Muscle of arm (tissue), 12 donors: ENCODE data around the gene RAD51B. TPM values are rescaled to one million over a fixed set of nuclear protein-coding genes. Genes with fewer than 3 reads are reported as not detected.
A peak's percentile ranks its signal among the peaks of the same experiment; 100 is the strongest.

Experiments used
- DNase-seq: peaks from one replicate; pipeline ENCODE4 v3.0.0-alpha.2; 2013
- polyA plus RNA-seq, 12 donors: library from polyadenylated mRNA; unstranded; fragments of 120-200 nt; gene quantifications; one replicate each; pipeline ENCODE4 v1.2.1, GENCODE V29; 2013; ENCODE audit not compliant: insufficient read length in 12 of 12

Gene RAD51B
- polyA plus RNA-seq, 12 donors: 6.3 to 13.1 (median 9.7) TPM; not detected in 2

DNA sequence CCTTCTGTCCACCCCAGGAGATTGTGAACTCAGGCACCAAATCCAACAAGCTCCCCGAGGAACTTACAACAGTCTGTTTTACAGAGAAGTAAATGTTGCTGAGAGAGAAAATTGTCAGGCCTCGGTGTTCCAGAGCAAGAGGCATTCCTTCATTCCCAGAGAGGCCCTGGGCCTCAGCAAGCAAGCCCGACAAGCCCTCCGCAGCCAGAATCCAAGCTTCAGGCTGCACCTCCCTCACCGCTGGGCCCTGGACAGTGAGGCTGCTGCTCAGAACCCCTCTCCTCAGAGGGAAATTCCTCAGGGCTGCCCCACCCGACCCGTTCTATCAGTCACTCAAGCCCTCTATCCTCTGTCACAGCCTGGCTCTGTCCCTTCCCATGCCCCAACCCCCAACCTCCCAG lies 916.9 kb downstream of the RAD51B start:
- peak; percentile 80 for DNase-seq

DNA sequence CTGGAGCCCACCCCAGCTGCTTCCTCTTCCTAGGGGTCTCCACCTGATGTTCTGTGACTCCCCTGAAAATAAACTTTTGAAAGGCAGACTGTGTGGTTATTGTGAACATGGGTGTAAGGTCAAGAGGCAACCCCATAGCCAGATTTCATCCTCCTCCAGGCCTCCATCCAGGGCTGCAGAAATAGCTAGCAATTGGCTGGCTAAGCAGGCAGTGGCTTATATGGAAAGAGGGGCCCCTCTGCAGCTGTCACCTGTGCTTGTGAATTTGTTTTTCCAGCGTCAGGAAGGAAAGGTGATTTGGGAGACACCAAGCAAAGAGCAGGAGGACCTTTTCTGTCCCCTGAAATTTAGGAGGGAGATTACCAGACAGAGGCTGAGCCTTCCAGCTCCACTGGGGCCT lies 917.5 kb downstream of the RAD51B start:
- no peak for DNase-seq

DNA sequence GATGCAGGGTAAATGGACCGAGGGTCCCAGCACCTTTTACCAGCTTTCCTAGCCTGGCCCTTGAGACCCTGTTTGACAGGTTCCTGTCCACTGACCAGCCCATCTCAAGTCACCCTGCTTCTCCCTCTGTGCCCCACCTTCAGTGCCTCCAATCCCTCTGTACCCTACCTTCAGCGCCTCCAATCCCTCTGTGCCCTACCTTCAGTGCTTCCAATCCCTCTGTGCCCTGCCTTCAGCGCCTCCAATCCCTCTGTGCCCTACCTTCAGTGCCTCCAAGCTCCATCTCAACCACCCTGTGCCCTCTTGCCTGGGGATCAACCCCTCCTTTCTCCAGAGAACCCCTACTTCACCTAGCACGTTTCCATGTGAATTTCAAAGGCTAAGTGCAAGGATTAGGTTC lies 919.0 kb downstream of the RAD51B start:
- DNase-seq: no peak

DNA sequence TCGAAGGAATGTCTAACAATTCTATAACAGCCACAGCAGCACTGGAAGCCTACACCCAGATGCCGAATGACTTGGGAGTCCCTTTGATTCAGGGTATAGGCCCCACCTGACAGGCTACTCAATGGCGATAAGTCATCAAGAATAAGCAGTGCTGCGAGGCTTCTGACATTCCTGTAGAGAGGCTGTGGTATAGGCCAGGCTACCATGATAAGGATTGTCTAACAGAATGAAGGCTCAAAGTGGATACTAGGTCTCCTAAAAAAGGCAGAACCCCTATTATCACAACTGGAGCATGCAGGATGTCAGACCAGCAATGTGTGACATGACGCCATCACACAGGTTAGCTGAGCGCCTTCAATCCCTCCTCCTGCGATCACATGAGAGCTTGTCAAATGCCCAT lies 920.1 kb downstream of the RAD51B start:
- DNase-seq: no peak

DNA sequence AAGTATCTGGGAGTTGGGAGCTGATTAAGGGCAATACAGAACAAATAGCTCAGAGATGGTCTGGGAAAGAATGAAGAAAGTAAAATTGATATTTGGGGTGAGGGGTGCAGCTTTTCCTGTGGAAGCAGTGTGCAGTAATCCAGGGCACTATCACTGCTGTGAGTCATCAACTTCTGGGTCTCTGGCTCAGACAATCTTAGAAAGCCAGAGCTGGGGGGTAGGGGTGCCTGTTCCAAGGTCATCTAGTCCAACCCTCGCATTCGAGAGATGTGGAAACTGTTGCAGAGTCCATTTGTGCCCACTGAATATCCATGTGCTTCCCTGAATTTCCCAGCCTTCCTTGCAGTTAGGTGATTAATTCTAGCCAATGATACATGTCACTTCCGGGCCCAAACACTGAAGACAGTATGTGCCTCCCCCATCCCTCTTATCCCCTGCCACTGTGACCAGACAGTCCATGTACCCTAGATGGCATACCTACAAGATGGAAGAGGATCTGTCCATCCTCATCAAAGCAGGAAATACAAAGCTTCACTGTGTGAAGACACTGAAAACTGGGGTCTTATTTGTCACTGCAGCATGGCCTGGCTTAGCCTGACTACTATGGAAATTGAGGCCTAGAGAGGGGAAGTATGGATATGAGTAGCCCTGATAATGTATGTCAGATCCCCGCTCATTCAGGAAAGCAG lies 921.4 kb downstream of the RAD51B start:
- no peak for DNase-seq

DNA sequence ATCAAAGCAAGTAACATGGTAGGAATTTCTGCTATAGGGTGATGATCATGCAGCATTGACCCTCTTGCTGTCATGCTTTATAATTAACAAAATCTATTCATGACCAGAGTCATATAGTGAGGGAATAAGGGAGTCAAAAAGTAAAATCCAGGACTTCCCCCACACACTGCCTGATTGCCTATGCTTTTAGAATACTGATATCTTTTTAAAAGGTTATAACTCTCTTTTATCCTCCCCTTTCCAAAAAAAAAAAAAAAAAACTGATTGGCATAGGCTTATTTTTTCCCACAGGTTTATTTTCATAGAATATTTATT lies 921.9 kb downstream of the RAD51B start:
- DNase-seq: no peak

DNA sequence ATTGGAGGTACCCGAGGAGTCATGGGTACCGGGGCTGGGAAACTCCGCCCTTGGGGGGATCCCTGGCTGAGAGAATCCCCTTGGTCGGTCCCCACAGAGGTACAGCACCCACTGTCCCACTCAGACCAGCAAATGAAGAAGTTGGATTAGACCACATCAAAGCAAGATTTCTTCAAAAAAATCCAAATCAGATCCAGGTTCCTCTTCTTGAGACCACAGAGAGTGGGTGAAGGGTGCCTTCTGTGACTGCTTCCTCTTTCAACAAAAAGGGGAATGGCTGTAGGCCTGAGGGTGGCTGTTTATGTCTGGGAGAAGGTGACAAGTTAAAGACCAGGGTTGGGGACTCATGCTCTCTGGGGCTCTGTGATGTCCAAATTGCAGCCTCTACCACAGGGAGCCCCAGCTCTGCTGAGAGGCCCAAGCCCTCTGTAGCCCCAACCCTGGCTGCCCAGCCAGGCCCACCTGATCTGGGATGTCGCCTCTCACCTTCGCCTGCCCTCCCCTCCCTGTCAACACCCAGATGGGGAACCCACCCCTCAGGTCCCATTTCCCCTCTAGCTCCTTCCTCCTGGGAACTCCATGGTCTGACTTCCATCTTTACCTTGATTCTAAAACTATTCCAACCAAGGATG lies 922.4 kb downstream of the RAD51B start:
- DNase-seq: no peak

DNA sequence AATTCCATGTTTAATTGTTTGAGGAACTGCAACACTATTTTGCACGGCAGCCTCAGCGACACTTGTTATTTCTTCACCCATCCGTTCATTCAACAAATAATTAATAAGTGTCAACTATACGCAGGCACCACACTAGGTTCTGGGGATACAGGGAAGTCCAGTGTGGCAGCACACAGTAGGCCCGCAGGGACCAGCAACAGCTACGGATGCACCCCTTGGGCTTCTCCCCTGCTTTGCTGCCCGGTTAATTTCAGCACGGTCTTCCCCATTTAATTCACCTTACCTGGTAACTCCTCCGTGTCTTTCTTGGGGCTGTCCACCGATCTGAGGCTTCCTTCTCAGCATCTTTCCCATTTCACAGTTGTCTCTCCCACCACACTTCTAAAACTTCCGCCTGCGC lies 925.0 kb downstream of the RAD51B start:
- DNase-seq: no peak

DNA sequence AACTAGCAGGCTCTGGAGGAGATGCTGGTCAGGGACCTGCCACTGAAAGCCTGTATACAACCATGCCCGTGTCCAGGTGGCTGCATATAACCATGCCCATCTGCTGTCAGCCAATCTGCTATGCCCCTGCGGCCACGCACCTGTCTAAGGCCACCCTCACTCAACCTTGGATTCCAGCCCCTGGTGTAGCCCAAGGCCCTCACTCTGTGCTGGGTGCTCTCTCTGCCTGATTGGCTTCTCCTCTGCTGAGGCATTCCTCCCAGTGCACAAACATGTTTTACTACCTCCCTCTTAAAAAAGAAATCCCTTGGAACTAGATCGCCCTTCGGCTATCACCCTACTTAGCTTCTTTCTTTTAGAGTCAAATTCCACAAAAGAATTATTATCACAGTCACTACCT lies 927.8 kb downstream of the RAD51B start:
- no peak for DNase-seq

DNA sequence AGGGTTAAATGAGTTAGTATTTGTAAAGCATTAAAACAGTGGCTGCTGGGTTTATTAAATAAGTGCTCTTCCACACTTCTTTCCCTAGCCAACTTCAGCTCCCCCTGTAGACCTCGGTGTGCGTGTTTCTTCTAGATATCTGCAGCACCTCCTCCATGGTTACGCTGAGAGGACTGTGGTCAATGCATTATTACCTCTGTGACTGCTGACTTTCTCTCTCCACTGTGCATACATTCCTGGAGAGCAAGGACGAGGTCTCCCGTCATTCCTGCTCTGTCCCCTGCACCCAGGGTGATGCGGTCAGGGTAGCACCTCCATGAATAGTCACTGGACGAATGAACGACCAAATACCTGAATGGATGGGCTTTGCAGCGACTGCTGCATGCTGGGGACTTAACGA lies 928.7 kb downstream of the RAD51B start:
- no peak for DNase-seq

DNA sequence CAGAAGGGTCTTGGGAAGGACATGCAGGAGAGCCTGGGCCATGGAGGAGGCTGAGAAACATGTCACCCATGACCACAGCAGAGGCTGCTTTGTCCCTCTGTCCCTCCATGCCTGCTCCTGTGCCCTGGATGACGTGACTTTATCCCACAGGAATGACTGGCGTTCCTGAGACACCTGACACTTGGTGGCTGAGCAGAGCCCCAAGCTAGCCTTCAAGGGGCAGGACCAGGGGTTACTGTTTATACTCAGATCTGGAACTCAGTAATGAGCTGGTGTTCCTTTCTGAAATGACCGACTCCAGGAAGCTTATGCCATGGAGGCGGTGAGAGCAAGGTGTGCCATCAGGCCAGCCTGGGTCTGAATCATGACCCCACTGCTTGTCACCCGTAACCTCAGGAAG lies 929.1 kb downstream of the RAD51B start:
- DNase-seq: no peak

DNA sequence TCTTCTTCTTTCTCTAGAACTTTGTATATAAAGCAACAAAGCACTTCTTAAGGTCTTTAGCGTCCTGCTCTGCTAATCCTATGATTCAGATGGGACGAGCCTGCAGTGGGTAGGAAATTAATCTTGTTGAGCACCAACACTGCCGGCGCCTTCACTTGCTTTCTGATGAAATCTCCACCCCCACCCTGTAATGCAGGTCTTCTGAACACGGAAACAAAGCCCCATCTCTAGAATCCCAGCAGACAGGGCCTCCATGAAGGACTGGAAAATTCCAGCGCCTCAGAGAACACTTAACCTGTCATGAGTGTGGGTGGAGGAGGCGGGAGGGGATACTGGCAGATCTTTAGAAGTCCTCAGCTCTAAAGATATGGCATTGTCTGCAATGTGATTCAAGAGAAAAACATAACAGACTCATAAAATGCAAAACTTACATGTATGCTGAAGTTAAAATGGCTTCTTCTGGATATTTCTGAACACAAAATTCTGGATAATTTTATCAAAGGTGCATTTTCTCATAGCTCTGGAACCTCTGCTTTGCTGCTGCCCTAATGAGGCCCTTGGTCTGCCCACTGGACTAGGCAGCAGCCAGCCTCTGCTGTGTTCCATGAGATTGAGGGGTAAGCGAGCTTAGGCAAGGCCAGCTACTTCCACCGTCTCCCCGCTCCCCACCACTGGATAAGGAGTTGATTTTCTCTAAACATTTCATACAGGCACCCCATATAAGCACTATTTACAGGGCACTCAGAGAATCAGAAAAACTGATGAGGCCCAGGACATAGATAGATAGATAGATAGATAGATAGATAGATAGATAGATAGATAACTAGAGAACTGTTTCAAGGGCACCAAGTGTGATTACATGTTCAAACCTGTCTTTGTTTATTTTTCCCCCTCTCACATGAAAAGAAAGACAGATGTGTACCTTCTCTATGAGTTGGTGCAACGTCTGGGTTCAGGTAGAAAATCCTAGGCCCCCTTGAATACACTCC lies 930.2 kb downstream of the RAD51B start:
- DNase-seq: no peak

DNA sequence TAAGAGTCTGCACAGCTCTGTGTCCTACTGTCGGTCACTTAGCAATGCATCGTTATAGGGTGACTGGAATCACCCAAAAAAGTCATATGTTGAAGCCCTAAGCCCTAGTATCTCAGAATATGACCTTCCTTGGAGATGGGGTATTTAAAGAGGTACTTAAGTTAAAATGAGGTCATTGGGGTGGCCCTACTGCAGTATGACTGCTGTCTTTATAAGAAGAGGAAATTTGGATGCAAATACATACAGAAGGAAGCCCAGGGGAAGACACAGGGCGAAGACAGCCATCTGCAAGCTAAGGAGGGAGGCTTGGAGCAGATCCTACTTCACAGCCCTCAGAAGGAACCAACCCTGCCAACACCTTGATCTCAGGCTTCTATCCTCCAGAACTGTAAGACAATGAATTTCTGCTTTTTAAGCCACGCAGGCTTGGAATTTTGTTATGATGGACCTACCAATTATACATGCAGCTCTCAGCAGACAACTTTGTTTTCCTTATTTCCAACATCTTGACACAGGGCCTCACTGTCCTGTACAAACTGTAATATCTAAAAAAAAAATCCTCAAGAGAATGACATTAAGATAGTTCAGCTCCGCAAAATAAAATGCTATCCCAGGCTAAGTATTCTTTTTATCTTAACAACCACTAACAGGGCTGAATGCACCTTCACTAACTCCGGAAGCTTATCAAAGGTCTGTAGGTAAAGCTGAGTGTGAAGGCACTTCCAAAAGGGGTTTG lies 932.9 kb downstream of the RAD51B start:
- no peak for DNase-seq

DNA sequence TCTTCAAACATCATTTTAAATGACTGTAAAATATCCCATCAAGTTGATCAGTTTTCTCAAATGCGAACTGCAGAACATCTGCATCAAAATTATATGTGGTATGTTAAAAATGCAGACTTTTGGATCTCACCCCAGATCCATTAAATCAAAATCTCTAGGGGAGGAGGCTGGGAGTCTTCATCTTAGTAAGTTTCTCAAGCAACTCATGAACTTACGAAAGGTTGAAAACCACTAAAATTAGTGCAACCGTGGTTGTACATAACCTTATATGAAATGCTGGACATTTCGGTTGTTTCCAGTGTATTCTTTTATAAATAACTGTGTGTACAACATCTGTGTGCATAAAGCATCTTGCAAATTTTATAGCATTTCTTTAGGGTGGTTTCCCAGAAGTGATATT lies 934.1 kb downstream of the RAD51B start:
- peak; percentile 69 for DNase-seq

DNA sequence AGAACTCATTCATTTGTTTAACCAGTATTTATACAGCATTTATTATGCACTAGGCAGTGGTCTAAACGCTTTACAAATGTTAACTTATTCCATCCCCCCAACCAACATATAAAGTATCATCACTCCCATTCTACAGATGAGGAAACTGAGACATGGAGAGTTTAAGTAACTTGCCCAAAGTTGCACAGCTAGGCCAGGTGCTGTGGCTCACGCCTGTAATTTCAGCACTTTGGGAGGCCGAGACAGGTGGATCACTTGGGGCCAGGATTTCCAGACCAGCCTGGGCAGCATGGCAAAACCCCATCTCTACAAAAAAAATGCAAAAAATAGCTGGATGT lies 935.4 kb downstream of the RAD51B start:
- DNase-seq: no peak

DNA sequence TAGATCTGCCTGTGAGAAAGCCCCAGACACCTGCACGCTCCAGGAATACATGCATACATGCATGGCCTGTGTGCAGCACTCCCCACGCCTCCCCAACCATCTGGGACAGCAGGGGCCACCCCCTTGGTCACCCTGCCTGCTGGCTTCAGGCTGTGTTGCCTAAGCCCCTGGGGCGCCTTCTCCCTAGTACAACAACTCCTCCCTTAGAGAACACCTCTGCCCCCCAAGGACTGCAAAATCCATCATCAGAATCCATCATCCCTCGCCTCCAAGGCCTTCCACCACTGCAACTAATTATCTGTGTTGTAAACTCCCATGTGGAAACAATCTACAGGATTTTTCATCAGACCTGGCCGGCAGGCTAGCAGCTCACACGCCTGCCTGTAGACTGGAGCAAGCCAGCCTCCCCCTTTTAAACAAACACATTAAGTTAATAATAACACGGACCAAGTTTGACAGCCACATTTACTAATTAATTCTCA lies 936.5 kb downstream of the RAD51B start:
- DNase-seq: no peak

DNA sequence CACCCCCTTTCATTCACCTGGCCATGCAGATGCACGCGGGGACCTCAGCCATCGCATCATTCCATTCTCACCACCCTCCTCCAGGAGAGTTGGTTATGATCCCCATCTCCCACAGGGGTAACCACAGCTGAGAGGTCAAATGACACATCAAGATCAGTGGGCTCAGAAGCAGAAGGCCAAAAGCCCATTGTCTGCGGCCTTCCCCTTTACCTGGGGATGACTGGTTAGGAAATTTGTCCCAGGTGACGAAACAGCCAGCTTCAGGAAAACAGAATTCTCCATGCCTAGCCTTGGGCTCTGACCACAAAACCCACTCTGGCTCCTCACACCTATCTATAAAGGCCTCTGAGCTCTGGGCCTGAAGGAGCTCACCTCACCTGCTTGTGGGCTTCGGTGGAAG lies 937.2 kb downstream of the RAD51B start:
- no peak for DNase-seq

DNA sequence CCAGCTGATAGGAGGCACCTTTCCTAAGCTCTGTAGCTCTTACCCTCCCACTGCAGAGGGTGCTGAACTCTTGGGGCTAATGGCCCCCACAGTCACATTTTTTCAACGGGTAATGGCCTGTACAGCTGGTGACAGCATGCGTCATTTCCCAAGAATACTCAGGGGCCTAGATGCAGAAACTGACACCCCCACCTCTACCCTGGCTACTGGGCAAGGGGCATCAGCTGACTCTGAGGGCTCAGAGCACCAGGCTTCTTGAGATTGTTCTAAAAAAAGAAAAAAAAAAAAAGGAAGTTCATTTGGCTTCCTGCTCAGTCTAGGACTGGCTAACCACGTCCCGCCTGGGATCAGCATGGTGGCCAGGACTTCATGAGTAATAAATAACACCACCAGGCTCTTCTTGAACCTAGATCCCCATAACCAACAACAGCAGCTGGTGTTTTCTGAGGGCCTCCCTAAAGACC lies 938.1 kb downstream of the RAD51B start:
- no peak for DNase-seq

DNA sequence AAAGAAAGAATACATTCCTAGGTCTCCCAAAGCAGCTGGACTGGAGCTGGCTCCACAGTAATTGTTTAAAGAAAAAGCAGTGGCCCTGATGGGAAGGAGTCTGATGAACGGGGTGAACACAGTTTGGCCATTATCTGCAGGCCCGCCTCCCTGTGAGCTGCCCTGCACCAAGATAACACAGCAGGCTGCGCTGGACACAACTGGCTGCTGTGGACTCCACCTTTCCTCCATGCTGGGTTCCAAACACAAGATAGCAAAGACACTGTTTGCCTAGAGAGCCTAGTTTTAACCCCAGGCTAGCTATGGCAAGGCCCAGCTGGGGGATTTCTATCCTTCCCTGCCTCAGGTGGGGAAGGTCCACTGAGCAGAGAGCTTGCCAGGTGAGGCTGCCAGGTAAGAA lies 938.7 kb downstream of the RAD51B start:
- DNase-seq: no peak

DNA sequence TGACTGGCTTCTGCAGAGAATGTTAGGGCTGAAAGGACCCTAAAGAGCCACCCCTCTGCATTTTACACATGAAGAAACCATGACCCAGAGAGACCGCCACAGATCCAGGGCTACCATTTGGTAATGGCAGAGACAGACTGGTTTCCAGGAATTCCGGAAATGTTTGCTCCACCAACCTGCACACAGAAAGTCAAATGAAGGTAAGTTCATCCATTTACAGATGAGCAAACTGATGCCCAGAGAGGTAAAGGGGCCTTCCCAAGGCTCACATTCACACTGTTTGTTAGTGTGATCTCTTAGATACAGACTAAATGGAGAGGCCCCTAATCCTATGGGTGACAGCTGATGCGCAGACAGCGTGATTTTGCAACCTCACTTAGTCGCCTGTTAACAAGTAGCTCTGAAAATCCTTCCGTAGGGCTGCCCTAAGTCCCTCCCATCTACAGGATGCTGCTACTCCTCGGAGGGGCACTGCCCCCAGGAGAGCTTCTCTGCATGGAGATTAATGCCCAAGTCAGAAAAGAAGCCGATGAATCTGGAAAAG lies 939.5 kb downstream of the RAD51B start:
- no peak for DNase-seq

DNA sequence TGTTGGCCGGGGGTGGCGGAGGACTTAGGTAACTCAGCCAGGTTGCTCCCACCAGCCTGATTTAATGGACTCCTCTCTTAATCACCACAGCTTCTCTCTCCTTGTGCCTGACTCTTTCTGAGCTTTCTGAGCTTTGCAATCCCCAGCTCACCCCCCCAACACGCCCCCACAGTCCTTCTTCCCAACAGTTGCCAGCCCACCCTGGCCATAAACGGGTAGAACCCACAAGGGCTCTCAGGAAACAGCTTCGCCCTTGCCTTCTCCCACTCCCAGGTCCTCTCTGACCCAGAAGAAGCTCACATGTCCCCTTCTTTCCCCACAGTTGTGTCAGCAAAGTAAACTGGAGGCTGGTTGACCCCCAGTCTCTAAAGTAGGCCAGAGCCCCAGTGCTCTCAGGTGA lies 940.4 kb downstream of the RAD51B start:
- DNase-seq: no peak

DNA sequence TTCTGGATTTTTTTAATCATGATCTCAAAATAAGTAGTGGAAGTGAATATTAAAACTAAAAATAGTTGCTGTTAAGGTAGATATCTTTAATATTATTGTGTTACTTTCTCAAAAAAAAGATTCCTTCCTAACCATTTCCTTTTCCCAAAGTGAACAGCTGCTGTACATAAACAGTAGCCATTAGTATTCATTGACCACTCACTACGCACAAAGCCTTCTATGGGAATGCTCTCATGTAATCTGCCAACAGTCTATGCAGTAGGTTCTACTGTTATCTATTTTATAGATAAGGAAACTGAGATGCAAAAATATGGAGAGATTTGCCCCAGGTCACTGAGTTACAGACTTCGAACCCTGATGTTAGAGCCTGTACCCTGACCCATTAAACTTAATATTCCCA lies 941.2 kb downstream of the RAD51B start:
- DNase-seq: no peak
